Body of pancreas (tissue), 4 donors: ENCODE measurements around the gene PPM1H. TPM values are rescaled to one million over a fixed set of nuclear protein-coding genes. Genes with fewer than 3 reads are reported as not detected.

ENCODE experiments used
- ATAC-seq: fragments of 150-250 bp; one replicate; pipeline ENCODE4 v1.9.1; 2016
- DNase-seq, 4 donors: peaks; one replicate each; pipeline ENCODE4 v3.0.0-alpha.2; 2019
- H3K27ac ChIP-seq, 4 donors: fragments of 200-600 bp; sonication (generic); 1 replicate in 3 of 4; 2 replicates in 1 of 4; pipeline versions ENCODE4 v1.5.1 to v1.6.1; 2016 to 2019; ENCODE audit warnings: mild to moderate bottlenecking in 1 of 4, mixed read lengths in 1 of 4, moderate library complexity in 1 of 4
- H3K27me3 ChIP-seq, 2 donors: fragments of 200-600 bp; sonication (generic); one replicate each; pipeline ENCODE4 v1.6.0; 2016; ENCODE audit warnings: mild to moderate bottlenecking in 1 of 2
- H3K36me3 ChIP-seq, 2 donors: fragments of 200-600 bp; sonication (generic); replicated peaks in 1 of 2; 2 replicates each; pipeline ENCODE4 v1.5.1; 2016; ENCODE audit warnings: low read depth in 2 of 2; ENCODE audit not compliant: insufficient read depth in 1 of 2
- H3K4me1 ChIP-seq: fragments of 200-600 bp; sonication (generic); one replicate; pipeline ENCODE4 v1.6.0; 2016
- H3K4me3 ChIP-seq, 2 donors: fragments of 200-600 bp; sonication (generic); 1 replicate in 1 of 2; 2 replicates in 1 of 2; pipeline ENCODE4 v1.5.1; 2016 to 2019
- H3K9me3 ChIP-seq, 3 donors: fragments of 200-600 bp; sonication (generic); 1 replicate in 2 of 3; 2 replicates in 1 of 3; pipeline ENCODE4 v1.5.1; 2016
- POLR2A ChIP-seq, 3 donors: fragments of 450-650 bp; IDR thresholded peaks; one replicate each; pipeline ENCODE4 v1.6.1; 2016; ENCODE audit warnings: antibody characterized with exemption in 3 of 3, mild to moderate bottlenecking in 2 of 3
- WGBS, 2 donors: methylation state at CpG; one replicate each; pipeline ENCODE4 v1.1.5; 2017; 5-methylcytosine and 5-hydroxymethylcytosine counted together
- intact Hi-C: fragments of 100-400 bp; cut with DNase I; formaldehyde crosslinking; loops from one replicate; pipeline ENCODE4 v1.15.1; 2023
- total RNA-seq, 2 donors: library from RNA; depleted of rRNA; stranded (reverse); fragments of >200 nt; gene quantifications; one replicate each; pipeline ENCODE4 v1.1.0, GENCODE V29; 2016
- TF ChIP-seq, protein P1 (sequence below), 7 experiments: fragments of 450-650 bp in 4 of 7; fragments of 200-600 bp in 3 of 7; sonication (generic) in 3 of 7; IDR thresholded peaks; one replicate each; pipeline ENCODE4 v1.5.1; 2016 to 2019; ENCODE audit warnings: antibody characterized with exemption in 7 of 7

PPM1H gene
- total RNA-seq, 2 donors from 2014 or later = 4.9 to 6.3 TPM

- no peak for DNase-seq
These were observed 278.2 kb downstream of the PPM1H start for GRCh38 chr12:62656591-62657362.

GRCh38 chr12:62655666-62656151 lies 279.2 kb downstream of the PPM1H start:
- intact Hi-C loops = no loop called here
- no peaks in the 10 kb centered on the region for H3K36me3 ChIP-seq
- no peaks in the 10 kb centered on the region for H3K27me3 ChIP-seq
- TF ChIP-seq, protein P1, sequence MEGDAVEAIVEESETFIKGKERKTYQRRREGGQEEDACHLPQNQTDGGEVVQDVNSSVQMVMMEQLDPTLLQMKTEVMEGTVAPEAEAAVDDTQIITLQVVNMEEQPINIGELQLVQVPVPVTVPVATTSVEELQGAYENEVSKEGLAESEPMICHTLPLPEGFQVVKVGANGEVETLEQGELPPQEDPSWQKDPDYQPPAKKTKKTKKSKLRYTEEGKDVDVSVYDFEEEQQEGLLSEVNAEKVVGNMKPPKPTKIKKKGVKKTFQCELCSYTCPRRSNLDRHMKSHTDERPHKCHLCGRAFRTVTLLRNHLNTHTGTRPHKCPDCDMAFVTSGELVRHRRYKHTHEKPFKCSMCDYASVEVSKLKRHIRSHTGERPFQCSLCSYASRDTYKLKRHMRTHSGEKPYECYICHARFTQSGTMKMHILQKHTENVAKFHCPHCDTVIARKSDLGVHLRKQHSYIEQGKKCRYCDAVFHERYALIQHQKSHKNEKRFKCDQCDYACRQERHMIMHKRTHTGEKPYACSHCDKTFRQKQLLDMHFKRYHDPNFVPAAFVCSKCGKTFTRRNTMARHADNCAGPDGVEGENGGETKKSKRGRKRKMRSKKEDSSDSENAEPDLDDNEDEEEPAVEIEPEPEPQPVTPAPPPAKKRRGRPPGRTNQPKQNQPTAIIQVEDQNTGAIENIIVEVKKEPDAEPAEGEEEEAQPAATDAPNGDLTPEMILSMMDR (IDR thresholded peaks at IDR 0.05) = no peak
- no peak for TF ChIP-seq POLR2A (IDR thresholded peaks at IDR 0.05)
- no peak overlapping the region for H3K27ac ChIP-seq
- no peaks in the 10 kb centered on the region for H3K4me1 ChIP-seq
- H3K9me3 ChIP-seq = no peaks in the 10 kb centered on the region
- ATAC-seq = no peak
- no peak overlapping the region for H3K4me3 ChIP-seq
- WGBS, 2 donors = 85 to 94% methylated on average over 8 of the region's 8 CpGs
- DNase-seq = no peak

More at GRCh38 chr12:62656591-62657362, 278.2 kb downstream of the PPM1H start:
- ATAC-seq = no peak
- no peaks in the 10 kb centered on the region for H3K27me3 ChIP-seq
- H3K4me1 ChIP-seq = no peaks in the 10 kb centered on the region
- no peak overlapping the region for H3K27ac ChIP-seq
- no peak for TF ChIP-seq POLR2A (IDR thresholded peaks at IDR 0.05)
- TF ChIP-seq, protein P1 (IDR thresholded peaks at IDR 0.05) = no peak
- no peak overlapping the region for H3K4me3 ChIP-seq
- H3K9me3 ChIP-seq = no peaks in the 10 kb centered on the region
- intact Hi-C loops = no loop called here
- 88 to 99% methylated on average over 5 to 6 of the region's 6 CpGs for WGBS, 2 donors
- H3K36me3 ChIP-seq = no peaks in the 10 kb centered on the region

DNA sequence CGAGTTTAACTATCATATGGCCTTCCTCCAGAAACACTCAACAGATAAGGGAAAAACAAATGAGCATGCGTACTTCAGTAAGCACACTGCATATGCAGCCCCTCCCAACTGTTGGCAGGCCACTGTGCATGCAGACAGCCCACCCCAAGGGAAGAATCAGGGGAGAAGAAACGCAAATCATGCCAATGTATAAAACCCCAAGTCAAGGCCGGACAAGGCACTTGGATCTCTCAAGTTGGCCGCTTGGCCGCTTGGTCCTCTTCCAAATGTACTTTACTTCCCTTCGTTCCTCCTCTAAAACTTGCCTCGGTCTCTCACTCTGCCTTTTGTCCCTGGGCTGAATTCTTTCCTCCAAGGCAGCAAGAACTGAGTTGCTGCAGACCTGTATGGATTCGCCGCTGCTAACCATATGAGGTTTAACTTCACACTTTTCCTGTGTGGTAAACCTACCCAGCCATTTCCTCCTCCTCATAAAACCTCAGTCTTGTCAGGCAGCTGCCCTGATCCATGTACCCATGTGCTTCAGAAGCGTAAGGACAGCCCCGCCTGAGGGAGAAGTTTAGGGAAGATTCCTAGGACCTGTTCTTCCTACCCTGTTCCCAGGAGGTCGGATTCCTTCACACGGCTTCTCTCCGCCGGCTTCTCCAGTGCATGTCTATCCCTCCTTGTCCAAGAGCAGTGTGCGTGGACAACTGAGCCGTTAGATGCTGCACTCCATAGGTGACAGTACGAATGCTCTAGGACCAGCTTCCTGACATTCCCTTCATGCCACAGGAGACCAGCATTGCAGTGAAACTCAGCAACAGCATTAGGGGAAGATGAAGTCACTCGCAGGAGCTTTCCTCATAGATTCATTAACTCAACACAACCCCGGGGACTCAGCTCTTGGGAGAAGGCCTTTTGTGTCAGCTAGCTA lies 280.4 kb downstream of the PPM1H start:
- H3K27me3 ChIP-seq = no peaks in the 10 kb centered on the region
- no peaks in the 10 kb centered on the region for H3K36me3 ChIP-seq
- no peak overlapping the region for H3K27ac ChIP-seq
- TF ChIP-seq POLR2A (IDR thresholded peaks at IDR 0.05) = no peak
- TF ChIP-seq, protein P1 (IDR thresholded peaks at IDR 0.05) = no peak
- 84 to 93% methylated on average over 21 of the region's 21 CpGs for WGBS, 2 donors
- H3K9me3 ChIP-seq = no peaks in the 10 kb centered on the region
- intact Hi-C loops = no loop called here
- H3K4me3 ChIP-seq = no peak overlapping the region
- no peaks in the 10 kb centered on the region for H3K4me1 ChIP-seq
- ATAC-seq (no peak), DNase-seq (no peak)

- no peak overlapping the region for H3K27ac ChIP-seq
These were observed 281.2 kb downstream of the PPM1H start for GRCh38 chr12:62653740-62654139.

More at GRCh38 chr12:62653740-62654139, 281.2 kb downstream of the PPM1H start:
- TF ChIP-seq, protein P1 (IDR thresholded peaks at IDR 0.05) = no peak
- TF ChIP-seq POLR2A (IDR thresholded peaks at IDR 0.05) = no peak
- no peaks in the 10 kb centered on the region for H3K36me3 ChIP-seq
- no peaks in the 10 kb centered on the region for H3K27me3 ChIP-seq
- 85 to 87% methylated on average over 6 of the region's 6 CpGs for WGBS, 2 donors
- no peak for ATAC-seq
- H3K4me3 ChIP-seq = no peak overlapping the region
- intact Hi-C loops = no loop called here
- no peaks in the 10 kb centered on the region for H3K4me1 ChIP-seq
- no peaks in the 10 kb centered on the region for H3K9me3 ChIP-seq
- DNase-seq = no peak
